ENCODE measurements around the gene FGF1. TPM values are rescaled to one million over a fixed set of nuclear protein-coding genes. Genes with fewer than 3 reads are reported as not detected.

The FGF1 gene
- total RNA-seq, 3 donors from 2014 or later, result 0.32 to 20.3 (median 6.6) TPM

GRCh38 chr5:142701673-142702311 lies 15.9 kb upstream of the FGF1 start:
- no peaks in the 10 kb centered on the region for H3K27me3 ChIP-seq
- TF ChIP-seq POLR2AphosphoS5 (IDR thresholded peaks at IDR 0.05) (no peak), POLR2A (IDR thresholded peaks at IDR 0.05) (no peak), CTCF (IDR thresholded peaks at IDR 0.05) (no peak)
- no peak overlapping the region for H3K27ac ChIP-seq
- DNase-seq (ENCODE audit: low spot score in 2 of 2), result no peak
- intact Hi-C loops (cut with DNase I; ENCODE audit: low total_unique reads), result no loop called here
- no peaks in the 10 kb centered on the region for H3K36me3 ChIP-seq
- no peak overlapping the region for H3K4me3 ChIP-seq
- H3K9me3 ChIP-seq, result no peaks in the 10 kb centered on the region
- peaks cover 0 to 11% of the 10 kb centered on the region in 2 donors for H3K4me1 ChIP-seq

- intact Hi-C loops (cut with DNase I; ENCODE audit: low total_unique reads), result no loop called here
- peaks cover 0 to 11% of the 10 kb centered on the region in 2 donors for H3K4me1 ChIP-seq
- no peak for DNase-seq (ENCODE audit: low spot score in 2 of 2)
Observed at GRCh38 chr5:142700566-142700965, 14.7 kb upstream of the FGF1 start.

GRCh38 chr5:142699184-142699720 lies 13.4 kb upstream of the FGF1 start:
- no peaks in the 10 kb centered on the region for H3K36me3 ChIP-seq
- TF ChIP-seq POLR2AphosphoS5 (IDR thresholded peaks at IDR 0.05) (peak in 1 of 3 donors; percentile 16), CTCF (IDR thresholded peaks at IDR 0.05) (peak; percentile 96 to 98 (median 97)), POLR2A (IDR thresholded peaks at IDR 0.05) (no peak)
- H3K27me3 ChIP-seq, result no peaks in the 10 kb centered on the region
- H3K27ac ChIP-seq, result peak overlapping the region in 1 of 2 donors; percentile 86
- H3K9me3 ChIP-seq, result no peaks in the 10 kb centered on the region
- peaks cover 0 to 11% of the 10 kb centered on the region in 2 donors for H3K4me1 ChIP-seq
- intact Hi-C loops (cut with DNase I; ENCODE audit: low total_unique reads), result no loop called here
- H3K4me3 ChIP-seq, result no peak overlapping the region
- peak; percentile 83 to 85 for DNase-seq (ENCODE audit: low spot score in 2 of 2)

More at GRCh38 chr5:142700566-142700965, 14.7 kb upstream of the FGF1 start:
- Histone ChIP-seq H3K4me3 (no peak overlapping the region), H3K27me3 (no peaks in the 10 kb centered on the region), H3K27ac (no peak overlapping the region), H3K9me3 (no peaks in the 10 kb centered on the region), H3K36me3 (no peaks in the 10 kb centered on the region)
- TF ChIP-seq CTCF (IDR thresholded peaks at IDR 0.05), result no peak
- TF ChIP-seq POLR2AphosphoS5 (IDR thresholded peaks at IDR 0.05), result no peak
- no peak for TF ChIP-seq POLR2A (IDR thresholded peaks at IDR 0.05)

GRCh38 chr5:142698447-142699183 lies 12.7 kb upstream of the FGF1 start:
- TF ChIP-seq POLR2A (IDR thresholded peaks at IDR 0.05), result no peak
- no peak for TF ChIP-seq CTCF (IDR thresholded peaks at IDR 0.05)
- peak in 1 of 3 donors; percentile 18 for TF ChIP-seq POLR2AphosphoS5 (IDR thresholded peaks at IDR 0.05)
- Histone ChIP-seq H3K27me3 (no peaks in the 10 kb centered on the region), H3K4me3 (no peak overlapping the region), H3K27ac (peak overlapping the region; percentile 50 to 86), H3K4me1 (peaks cover 0 to 11% of the 10 kb centered on the region in 2 donors), H3K9me3 (no peaks in the 10 kb centered on the region), H3K36me3 (no peaks in the 10 kb centered on the region)
- DNase-seq (ENCODE audit: low spot score in 2 of 2), result no peak
- intact Hi-C loops (cut with DNase I; ENCODE audit: low total_unique reads), result no loop called here

Measured in breast epithelium (tissue), 4 donors.